MM.1S (cell line): ENCODE data around the gene OR51A4.

ENCODE experiments used
- DNase-seq: peaks from one replicate; pipeline ENCODE4 v3.0.0-alpha.2; 2015
- H2AFZ ChIP-seq: fragments of 300-600 bp; sonication (generic); 2 replicates; pipeline ENCODE4 v1.6.0; 2016; ENCODE audit warnings: antibody characterized with exemption, low read length
- H3F3A ChIP-seq: fragments of 300-600 bp; sonication (generic); 2 replicates; pipeline ENCODE4 v1.6.1; 2016; ENCODE audit warnings: mild to moderate bottlenecking, antibody characterized with exemption, low read length, moderate library complexity, mixed read lengths; ENCODE audit not compliant: insufficient read depth
- H3K27ac ChIP-seq: fragments of 300-600 bp; sonication (generic); 2 replicates; pipeline ENCODE4 v1.5.1; 2016; ENCODE audit warnings: mild to moderate bottlenecking, low read length
- H3K27me3 ChIP-seq: fragments of 300-600 bp; sonication (generic); replicated peaks from 2 replicates; pipeline ENCODE4 v1.6.0; 2016; ENCODE audit warnings: low read length; ENCODE audit not compliant: insufficient read depth
- H3K36me3 ChIP-seq: fragments of 300-600 bp; sonication (generic); replicated peaks from 2 replicates; pipeline ENCODE4 v1.6.1; 2016; ENCODE audit warnings: mild to moderate bottlenecking, low read length, mixed read lengths; ENCODE audit not compliant: insufficient read depth
- H3K4me1 ChIP-seq: fragments of 300-600 bp; sonication (generic); 2 replicates; pipeline ENCODE4 v1.6.1; 2016; ENCODE audit warnings: low read length, mixed read lengths
- H3K4me2 ChIP-seq: fragments of 300-600 bp; sonication (generic); 2 replicates; pipeline ENCODE4 v1.6.0; 2016; ENCODE audit warnings: low read depth, low read length
- H3K4me3 ChIP-seq: fragments of 300-600 bp; sonication (generic); 2 replicates; pipeline ENCODE4 v1.5.1; 2016; ENCODE audit warnings: low read length, mixed read lengths
- H3K79me2 ChIP-seq: fragments of 300-600 bp; sonication (generic); 2 replicates; pipeline ENCODE4 v1.6.1; 2016; ENCODE audit warnings: mixed run types, low read length, mixed read lengths
- H3K9ac ChIP-seq: fragments of 300-600 bp; sonication (generic); 2 replicates; pipeline ENCODE4 v1.6.1; 2016; ENCODE audit warnings: low read length, mixed read lengths
- H3K9me2 ChIP-seq: fragments of 300-600 bp; sonication (generic); replicated peaks from 2 replicates; pipeline ENCODE4 v1.6.1; 2016; ENCODE audit warnings: mild to moderate bottlenecking, low read length, mixed read lengths; ENCODE audit not compliant: insufficient read depth
- H3K9me3 ChIP-seq: fragments of 300-600 bp; sonication (generic); replicated peaks from 2 replicates; pipeline ENCODE4 v1.6.1; 2016; ENCODE audit warnings: mild to moderate bottlenecking, low read length, mixed read lengths; ENCODE audit not compliant: insufficient read depth
- H4K20me1 ChIP-seq: fragments of 300-600 bp; sonication (generic); 2 replicates; pipeline ENCODE4 v1.6.1; 2016; ENCODE audit warnings: mild to moderate bottlenecking, low read length, moderate library complexity, mixed read lengths; ENCODE audit not compliant: insufficient read depth
- EZH2 ChIP-seq: fragments of 300-600 bp; sonication (generic); optimal IDR thresholded peaks from 2 replicates; pipeline ENCODE3; 2017; ENCODE audit warnings: low read depth, mild to moderate bottlenecking, antibody characterized with exemption, low read length, mixed read lengths
- EZH2phosphoT487 ChIP-seq: fragments of 300-600 bp; sonication (generic); IDR thresholded peaks from 2 replicates; pipeline ENCODE4 v1.6.1; 2018; ENCODE audit warnings: antibody characterized with exemption, low read length
- TF ChIP-seq, protein P1 (sequence below): fragments of 300-600 bp; sonication (generic); IDR thresholded peaks from 2 replicates; pipeline ENCODE4 v1.5.1; 2016; ENCODE audit warnings: antibody characterized with exemption, low read length, mixed read lengths

The OR51A4 gene

DNA sequence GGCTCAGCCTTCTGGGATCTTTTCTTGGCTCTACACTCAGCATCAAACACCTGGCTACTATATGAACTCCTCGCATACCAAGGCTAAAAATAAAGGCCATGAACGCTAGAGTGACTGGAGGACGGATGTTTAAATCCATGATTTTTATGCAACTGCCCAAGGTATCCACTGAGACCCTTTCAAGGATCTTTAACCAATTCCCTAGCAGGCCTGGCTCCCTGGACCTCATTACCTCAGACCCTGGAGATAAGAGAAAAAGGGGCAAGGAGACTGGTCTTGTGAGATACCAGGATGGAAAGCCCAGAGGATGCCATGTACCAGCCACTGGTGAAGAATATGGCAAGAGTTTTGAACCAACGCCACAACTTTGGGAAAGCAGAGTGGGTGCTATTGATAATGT lies 28.2 kb downstream of the OR51A4 start, which contains the start of gene OR51G2:
Gene OR51G2, minus strand, starts transcription at position 101 of the 400 bp plus-strand sequence. CDS start 3,687 bp downstream, outside the sequence.
- no peak for DNase-seq
- Histone ChIP-seq H3F3A (no peaks in the 10 kb centered on the region), H3K27me3 (no peaks in the 10 kb centered on the region), H3K27ac (no peak within 1 kb of the TSS), H3K9me3 (no peaks in the 10 kb centered on the region), H3K4me3 (no peak within 1 kb of the TSS), H4K20me1 (no peaks in the 10 kb centered on the region), H3K36me3 (no peaks in the 10 kb centered on the region), H3K4me1 (no peaks in the 10 kb centered on the region), H2AFZ (no peak within 1 kb of the TSS), H3K79me2 (no peaks in the 10 kb centered on the region), H3K9me2 (no peaks in the 10 kb centered on the region), H3K9ac (no peak within 1 kb of the TSS), H3K4me2 (no peak within 1 kb of the TSS)
- TF ChIP-seq EZH2phosphoT487 (no peak), EZH2 (no peak)
- TF ChIP-seq, protein P1, sequence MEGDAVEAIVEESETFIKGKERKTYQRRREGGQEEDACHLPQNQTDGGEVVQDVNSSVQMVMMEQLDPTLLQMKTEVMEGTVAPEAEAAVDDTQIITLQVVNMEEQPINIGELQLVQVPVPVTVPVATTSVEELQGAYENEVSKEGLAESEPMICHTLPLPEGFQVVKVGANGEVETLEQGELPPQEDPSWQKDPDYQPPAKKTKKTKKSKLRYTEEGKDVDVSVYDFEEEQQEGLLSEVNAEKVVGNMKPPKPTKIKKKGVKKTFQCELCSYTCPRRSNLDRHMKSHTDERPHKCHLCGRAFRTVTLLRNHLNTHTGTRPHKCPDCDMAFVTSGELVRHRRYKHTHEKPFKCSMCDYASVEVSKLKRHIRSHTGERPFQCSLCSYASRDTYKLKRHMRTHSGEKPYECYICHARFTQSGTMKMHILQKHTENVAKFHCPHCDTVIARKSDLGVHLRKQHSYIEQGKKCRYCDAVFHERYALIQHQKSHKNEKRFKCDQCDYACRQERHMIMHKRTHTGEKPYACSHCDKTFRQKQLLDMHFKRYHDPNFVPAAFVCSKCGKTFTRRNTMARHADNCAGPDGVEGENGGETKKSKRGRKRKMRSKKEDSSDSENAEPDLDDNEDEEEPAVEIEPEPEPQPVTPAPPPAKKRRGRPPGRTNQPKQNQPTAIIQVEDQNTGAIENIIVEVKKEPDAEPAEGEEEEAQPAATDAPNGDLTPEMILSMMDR, result no peak

DNA sequence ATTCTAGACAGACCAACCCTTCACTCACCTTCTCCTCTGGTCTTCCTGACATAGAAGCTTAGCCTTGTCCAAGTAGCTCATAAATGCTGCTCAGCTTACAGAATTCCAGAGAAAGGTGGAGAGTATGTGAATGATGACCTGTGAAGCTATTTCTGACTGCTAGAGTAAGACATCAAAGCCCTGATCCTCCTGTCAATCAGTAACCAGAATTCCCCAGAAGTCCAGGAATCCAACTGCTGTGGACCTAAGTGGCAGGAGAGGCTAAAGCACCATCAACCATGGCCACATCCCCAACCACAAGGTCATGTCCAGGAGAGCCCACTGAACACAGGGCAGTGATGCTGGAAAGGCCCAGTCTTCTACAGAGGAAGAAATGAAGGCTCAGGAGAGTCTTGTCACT lies 30.8 kb downstream of the OR51A4 start:
- no peak for DNase-seq
- no peak overlapping the region for H3K27ac ChIP-seq
- H3K79me2 ChIP-seq, result no peaks in the 10 kb centered on the region
- TF ChIP-seq EZH2 (no peak), EZH2phosphoT487 (no peak)
- TF ChIP-seq, protein P1, result no peak
- H3K4me2 ChIP-seq, result no peak overlapping the region
- H3F3A ChIP-seq, result no peaks in the 10 kb centered on the region
- no peaks in the 10 kb centered on the region for H3K4me1 ChIP-seq
- no peaks in the 10 kb centered on the region for H3K36me3 ChIP-seq
- H3K9me3 ChIP-seq, result no peaks in the 10 kb centered on the region
- no peak overlapping the region for H3K9ac ChIP-seq
- H3K4me3 ChIP-seq, result no peak overlapping the region
- no peak overlapping the region for H2AFZ ChIP-seq
- no peaks in the 10 kb centered on the region for H4K20me1 ChIP-seq
- no peaks in the 10 kb centered on the region for H3K27me3 ChIP-seq
- no peaks in the 10 kb centered on the region for H3K9me2 ChIP-seq

DNA sequence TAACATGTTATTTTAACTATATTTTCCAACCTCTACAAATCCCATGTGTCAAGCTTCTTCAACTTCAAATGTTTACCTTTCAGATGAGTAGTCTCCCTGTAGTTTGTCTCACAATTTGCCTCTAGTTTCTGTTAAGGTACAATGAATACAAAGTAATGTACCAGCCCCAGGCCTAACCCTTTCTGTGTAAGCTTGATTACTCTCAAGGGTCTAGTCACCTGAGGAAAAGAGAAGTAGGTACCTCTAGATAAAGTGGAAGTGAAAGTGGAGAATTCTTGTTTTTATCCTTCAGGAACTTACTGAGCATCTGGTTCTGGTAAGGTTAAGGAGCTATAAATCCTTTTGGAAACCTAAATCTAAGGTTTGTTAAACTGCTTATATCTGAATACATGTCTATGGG lies 43.9 kb downstream of the OR51A4 start, which contains the start of gene OR51A7:
Gene OR51A7, plus strand, starts transcription at position 300 of the 400 bp plus-strand sequence. CDS start 3,587 bp downstream, outside the sequence.
- TF ChIP-seq EZH2phosphoT487, result no peak
- TF ChIP-seq, protein P1, result no peak
- TF ChIP-seq EZH2, result no peak
- Histone ChIP-seq H3K4me2 (no peak within 1 kb of the TSS), H2AFZ (no peak within 1 kb of the TSS), H3K9ac (no peak within 1 kb of the TSS), H3K4me1 (no peaks in the 10 kb centered on the region), H3K9me2 (no peaks in the 10 kb centered on the region), H3K4me3 (no peak within 1 kb of the TSS), H4K20me1 (no peaks in the 10 kb centered on the region), H3K27me3 (no peaks in the 10 kb centered on the region), H3K79me2 (no peaks in the 10 kb centered on the region), H3F3A (no peaks in the 10 kb centered on the region), H3K36me3 (no peaks in the 10 kb centered on the region), H3K27ac (no peak within 1 kb of the TSS), H3K9me3 (no peaks in the 10 kb centered on the region)
- DNase-seq, result no peak
